SK-N-SH (cell line): Measurements from ENCODE around the gene ITGA4. TPM values are rescaled to one million over a fixed set of nuclear protein-coding genes. Genes with fewer than 3 reads are reported as not detected.

Experiments used
- CTCF ChIA-PET: fragments of 300-600, 350-600 bp; formaldehyde crosslinking; extraction: SDS; loops from one replicate; lab custom pipeline; 2021; lab: Yijun Ruan, JAX
- POLR2A ChIA-PET: fragments of 350-600 bp; sonication (Branson Sonifier 250); formaldehyde crosslinking; extraction: SDS; loops from one replicate; lab custom pipeline; 2020; ENCODE audit warnings: antibody characterized with exemption, inconsistent platforms; lab: Yijun Ruan, JAX
- DNase-seq: peaks from one replicate; pipeline ENCODE4 v3.0.0; 2012
- H2AFZ ChIP-seq: fragments of 200-600 bp; sonication (generic); 2 replicates; pipeline ENCODE4 v1.8.1; 2016; ENCODE audit warnings: antibody characterized with exemption, mild to moderate bottlenecking, low read depth
- H3F3A ChIP-seq: fragments of 200-600 bp; sonication (generic); replicated peaks from 2 replicates; pipeline ENCODE3; 2016; ENCODE audit warnings: antibody characterized with exemption, mild to moderate bottlenecking; ENCODE audit not compliant: insufficient read depth
- H3K27ac ChIP-seq, 2 experiments: fragments of 200-500 bp in 1 of 2; fragments of 200-600 bp in 1 of 2; sonication (Bioruptor generic) in 1 of 2; sonication (generic), shearing (Covaris generic) in 1 of 2; 2 replicates each; pipeline versions ENCODE4 v1.5.1 to v1.6.1; 2014 to 2016; ENCODE audit warnings: low read depth in 2 of 2, inconsistent platforms in 1 of 2, low read length in 1 of 2, mild to moderate bottlenecking in 1 of 2, mixed read lengths in 1 of 2
- H3K27me3 ChIP-seq: fragments of 200-600 bp; sonication (generic), shearing (Covaris generic); 2 replicates; pipeline ENCODE4 v1.6.1; 2016; ENCODE audit warnings: mixed run types; ENCODE audit not compliant: insufficient read depth
- H3K36me3 ChIP-seq, 2 experiments: fragments of 200-500 bp in 1 of 2; fragments of 200-600 bp in 1 of 2; sonication (Bioruptor generic) in 1 of 2; sonication (generic) in 1 of 2; replicated peaks in 1 of 2; 2 replicates each; pipeline versions ENCODE3 to v1.5.1; 2014 to 2016; ENCODE audit warnings: low read length in 1 of 2, mild to moderate bottlenecking in 1 of 2; ENCODE audit not compliant: insufficient read depth in 2 of 2, control insufficient read depth in 1 of 2
- H3K4me1 ChIP-seq, 2 experiments: fragments of 200-500 bp in 1 of 2; fragments of 200-600 bp in 1 of 2; sonication (Bioruptor generic) in 1 of 2; sonication (generic), shearing (Covaris generic) in 1 of 2; 2 replicates each; pipeline versions ENCODE4 v1.5.1 to v1.6.1; 2014 to 2016; ENCODE audit warnings: low read depth in 1 of 2, low read length in 1 of 2, mixed run types in 1 of 2; ENCODE audit not compliant: insufficient read depth in 2 of 2, control insufficient read depth in 1 of 2
- H3K4me2 ChIP-seq: fragments of 200-600 bp; sonication (generic), shearing (Covaris generic); 2 replicates; pipeline ENCODE4 v1.6.1; 2017; ENCODE audit warnings: mixed run types
- H3K4me3 ChIP-seq, 2 experiments: fragments of 200-500 bp in 1 of 2; fragments of 200-600 bp in 1 of 2; sonication (Bioruptor generic) in 1 of 2; sonication (generic), shearing (Covaris generic) in 1 of 2; 2 replicates each; pipeline versions ENCODE4 v1.5.1 to v1.8.1; 2014 to 2016; ENCODE audit warnings: low read depth in 2 of 2, inconsistent platforms in 1 of 2, low read length in 1 of 2, mild to moderate bottlenecking in 1 of 2, mixed read lengths in 1 of 2, moderate library complexity in 1 of 2
- H3K79me2 ChIP-seq: fragments of 200-600 bp; sonication (generic); 2 replicates; pipeline ENCODE4 v1.8.1; 2017; ENCODE audit warnings: mild to moderate bottlenecking; ENCODE audit not compliant: insufficient read depth
- H3K9ac ChIP-seq: fragments of 200-600 bp; sonication (generic); 2 replicates; pipeline ENCODE4 v1.6.1; 2017; ENCODE audit warnings: mixed run types
- H3K9me2 ChIP-seq: fragments of 200-600 bp; sonication (generic); 2 replicates; pipeline ENCODE4 v1.6.1; 2017; ENCODE audit warnings: mixed run types
- H3K9me3 ChIP-seq: fragments of 200-600 bp; sonication (generic); 2 replicates; pipeline ENCODE4 v1.6.1; 2017; ENCODE audit warnings: mixed run types, mild to moderate bottlenecking, moderate library complexity
- H4K20me1 ChIP-seq: fragments of 200-600 bp; sonication (generic); 2 replicates; pipeline ENCODE4 v1.6.1; 2017; ENCODE audit warnings: mild to moderate bottlenecking, mixed run types; ENCODE audit not compliant: insufficient read depth
- ELF1 ChIP-seq: IDR thresholded peaks from 2 replicates; pipeline ENCODE4 v1.4.0; 2012
- EP300 ChIP-seq, 2 experiments: IDR thresholded peaks; 2 replicates each; pipeline versions ENCODE4 v1.4.0 to v1.6.1; 2012; ENCODE audit warnings: borderline replicate concordance in 1 of 2, low read depth in 1 of 2, low read length in 1 of 2
- FOSL2 ChIP-seq: IDR thresholded peaks from 2 replicates; pipeline ENCODE4 v1.4.0; 2012; ENCODE audit warnings: low read depth, mild to moderate bottlenecking, moderate library complexity, borderline replicate concordance
- FOXJ3 ChIP-seq: sonication (generic); formaldehyde crosslinking; IDR thresholded peaks from 2 replicates; pipeline ENCODE4 v1.5.1; 2020; ENCODE audit warnings: mild to moderate bottlenecking, missing genetic modification reagents
- FOXM1 ChIP-seq: IDR thresholded peaks from 2 replicates; pipeline ENCODE4 v1.4.0; 2012; ENCODE audit warnings: low read depth, mild to moderate bottlenecking
- GATA2 ChIP-seq: sonication (generic); formaldehyde crosslinking; IDR thresholded peaks from 2 replicates; pipeline ENCODE4 v1.5.0; 2020; ENCODE audit warnings: mild to moderate bottlenecking, missing genetic modification reagents
- JUND ChIP-seq: IDR thresholded peaks from 2 replicates; pipeline ENCODE4 v1.4.0; 2012
- MEF2A ChIP-seq: IDR thresholded peaks from 2 replicates; pipeline ENCODE4 v1.4.0; 2012; ENCODE audit warnings: low read depth, borderline replicate concordance
- MXI1 ChIP-seq: IDR thresholded peaks from 2 replicates; pipeline ENCODE4 v1.6.1; 2012; ENCODE audit warnings: mild to moderate bottlenecking, low read depth, low read length, improper control_type of control experiment
- NFIC ChIP-seq: IDR thresholded peaks from 2 replicates; pipeline ENCODE4 v1.4.0; 2012; ENCODE audit warnings: borderline replicate concordance
- RCOR1 ChIP-seq: fragments of 150-350 bp; IDR thresholded peaks from 2 replicates; pipeline ENCODE4 v1.6.1; 2017; ENCODE audit warnings: antibody characterized with exemption, low read length
- RFX5 ChIP-seq: IDR thresholded peaks from 2 replicates; pipeline ENCODE4 v1.6.1; 2012; ENCODE audit warnings: mild to moderate bottlenecking, improper control_type of control experiment, low read length
- RXRA ChIP-seq: IDR thresholded peaks from 2 replicates; pipeline ENCODE4 v1.4.0; 2012; ENCODE audit warnings: low read depth, mild to moderate bottlenecking, borderline replicate concordance
- SIN3A ChIP-seq: IDR thresholded peaks from 2 replicates; pipeline ENCODE4 v1.6.1; 2012; ENCODE audit warnings: low read depth, mild to moderate bottlenecking, low read length, moderate library complexity, borderline replicate concordance
- SMC3 ChIP-seq: IDR thresholded peaks from 2 replicates; pipeline ENCODE4 v1.6.1; 2012; ENCODE audit warnings: low read depth, low read length, improper control_type of control experiment
- TAF1 ChIP-seq: IDR thresholded peaks from 2 replicates; pipeline ENCODE4 v1.6.1; 2012; ENCODE audit warnings: low read depth, mild to moderate bottlenecking, low read length, moderate library complexity, borderline replicate concordance
- TCF12 ChIP-seq: IDR thresholded peaks from 2 replicates; pipeline ENCODE4 v1.4.0; 2012
- TEAD4 ChIP-seq: IDR thresholded peaks from 2 replicates; pipeline ENCODE4 v1.4.0; 2012; ENCODE audit warnings: mild to moderate bottlenecking, borderline replicate concordance; ENCODE audit not compliant: insufficient read depth
- YY1 ChIP-seq: IDR thresholded peaks from 2 replicates; pipeline ENCODE4 v1.4.0; 2012; ENCODE audit warnings: low read depth, mild to moderate bottlenecking
- WGBS: methylation state at CpG from one replicate; pipeline ENCODE4 v1.1.6; 2017; ENCODE audit warnings: low lambda C conversion rate; 5-methylcytosine and 5-hydroxymethylcytosine counted together
- polyA plus RNA-seq, 3 experiments: library from polyadenylated mRNA; depleted of rRNA; stranded (reverse); fragments of >200 nt; gene quantifications; 2 replicates each; pipeline ENCODE4 v1.2.3, GENCODE V29; 2012
- TF ChIP-seq, protein P1 (sequence below): IDR thresholded peaks from 2 replicates; pipeline ENCODE4; 2012
- TF ChIP-seq, protein P2 (sequence below): IDR thresholded peaks from 2 replicates; pipeline ENCODE4 v1.4.0; 2012; ENCODE audit warnings: low read depth, borderline replicate concordance
- TF ChIP-seq, protein P3 (sequence below): fragments of 150-350 bp; IDR thresholded peaks from 2 replicates; pipeline ENCODE4 v1.6.1; 2016; ENCODE audit warnings: mild to moderate bottlenecking, low read depth, low read length

ITGA4 gene
- polyA plus RNA-seq, 1 of the 3 experiments (the other 2 are of a cell fraction), result 10.5 TPM

DNA sequence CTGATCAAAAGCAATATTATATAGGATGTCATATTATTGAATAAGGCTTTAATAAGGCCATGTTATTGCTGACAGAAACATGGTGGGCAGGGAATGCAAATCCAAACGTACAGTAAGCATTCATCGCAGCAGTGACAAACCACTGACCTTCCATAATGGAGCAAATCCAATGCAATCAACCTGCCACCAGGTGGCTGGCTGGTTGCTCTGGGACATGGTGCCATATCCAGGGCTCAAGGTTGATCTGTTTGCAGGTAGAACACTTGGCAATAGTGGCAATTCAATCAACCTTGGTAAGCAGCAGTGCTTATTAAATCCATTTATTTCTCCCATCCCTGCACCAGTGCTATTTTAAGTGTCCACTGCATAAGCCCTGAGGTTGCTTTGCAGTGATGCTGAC is 124.3 kb downstream of the ITGA4 start:
- H3K79me2 ChIP-seq, result no peaks in the 10 kb centered on the region
- DNase-seq, result no peak
- H3K4me2 ChIP-seq, result no peak overlapping the region
- H3K9ac ChIP-seq, result no peak overlapping the region
- no peaks in the 10 kb centered on the region for H3F3A ChIP-seq
- no peak overlapping the region for H2AFZ ChIP-seq
- ChIA-PET POLR2A (no interaction called here), CTCF (interaction anchor here (1.0 to 7.8 kb wide), 2 partner anchors 9 to 133 kb away, joined by 6 to 45 read pairs; no protein-coding TSS in a partner anchor)
- H3K9me3 ChIP-seq, result no peaks in the 10 kb centered on the region
- no peaks in the 10 kb centered on the region for H3K9me2 ChIP-seq
- peaks cover 0 to 3% of the 10 kb centered on the region in 2 experiments; a peak in 2 of 4 replicates for H3K4me1 ChIP-seq
- no peaks in the 10 kb centered on the region for H3K36me3 ChIP-seq
- H3K4me3 ChIP-seq, result no peak overlapping the region
- no peaks in the 10 kb centered on the region for H4K20me1 ChIP-seq
- H3K27ac ChIP-seq, result no peak overlapping the region
- no peaks in the 10 kb centered on the region for H3K27me3 ChIP-seq
- TF ChIP-seq TEAD4, result no peak
- TF ChIP-seq FOXM1, result no peak
- no peak for TF ChIP-seq RXRA
- TF ChIP-seq, protein P1, sequence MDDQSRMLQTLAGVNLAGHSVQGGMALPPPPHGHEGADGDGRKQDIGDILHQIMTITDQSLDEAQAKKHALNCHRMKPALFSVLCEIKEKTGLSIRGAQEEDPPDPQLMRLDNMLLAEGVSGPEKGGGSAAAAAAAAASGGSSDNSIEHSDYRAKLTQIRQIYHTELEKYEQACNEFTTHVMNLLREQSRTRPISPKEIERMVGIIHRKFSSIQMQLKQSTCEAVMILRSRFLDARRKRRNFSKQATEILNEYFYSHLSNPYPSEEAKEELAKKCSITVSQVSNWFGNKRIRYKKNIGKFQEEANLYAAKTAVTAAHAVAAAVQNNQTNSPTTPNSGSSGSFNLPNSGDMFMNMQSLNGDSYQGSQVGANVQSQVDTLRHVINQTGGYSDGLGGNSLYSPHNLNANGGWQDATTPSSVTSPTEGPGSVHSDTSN, result no peak
- TF ChIP-seq SMC3, result no peak
- TF ChIP-seq RCOR1, result no peak
- TF ChIP-seq ELF1, result no peak
- TF ChIP-seq MEF2A, result no peak
- TF ChIP-seq TCF12, result no peak
- TF ChIP-seq, protein P2, sequence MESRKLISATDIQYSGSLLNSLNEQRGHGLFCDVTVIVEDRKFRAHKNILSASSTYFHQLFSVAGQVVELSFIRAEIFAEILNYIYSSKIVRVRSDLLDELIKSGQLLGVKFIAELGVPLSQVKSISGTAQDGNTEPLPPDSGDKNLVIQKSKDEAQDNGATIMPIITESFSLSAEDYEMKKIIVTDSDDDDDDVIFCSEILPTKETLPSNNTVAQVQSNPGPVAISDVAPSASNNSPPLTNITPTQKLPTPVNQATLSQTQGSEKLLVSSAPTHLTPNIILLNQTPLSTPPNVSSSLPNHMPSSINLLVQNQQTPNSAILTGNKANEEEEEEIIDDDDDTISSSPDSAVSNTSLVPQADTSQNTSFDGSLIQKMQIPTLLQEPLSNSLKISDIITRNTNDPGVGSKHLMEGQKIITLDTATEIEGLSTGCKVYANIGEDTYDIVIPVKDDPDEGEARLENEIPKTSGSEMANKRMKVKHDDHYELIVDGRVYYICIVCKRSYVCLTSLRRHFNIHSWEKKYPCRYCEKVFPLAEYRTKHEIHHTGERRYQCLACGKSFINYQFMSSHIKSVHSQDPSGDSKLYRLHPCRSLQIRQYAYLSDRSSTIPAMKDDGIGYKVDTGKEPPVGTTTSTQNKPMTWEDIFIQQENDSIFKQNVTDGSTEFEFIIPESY, result no peak
- no peak for TF ChIP-seq JUND
- no peak for TF ChIP-seq FOXJ3
- TF ChIP-seq SIN3A, result no peak
- TF ChIP-seq NFIC, result no peak
- no peak for TF ChIP-seq GATA2 (CRISPR knock-in tag)
- TF ChIP-seq TAF1, result no peak
- TF ChIP-seq FOSL2, result no peak
- no peak for TF ChIP-seq YY1
- 89% methylated on average over 2 of the region's 2 CpGs for WGBS

DNA sequence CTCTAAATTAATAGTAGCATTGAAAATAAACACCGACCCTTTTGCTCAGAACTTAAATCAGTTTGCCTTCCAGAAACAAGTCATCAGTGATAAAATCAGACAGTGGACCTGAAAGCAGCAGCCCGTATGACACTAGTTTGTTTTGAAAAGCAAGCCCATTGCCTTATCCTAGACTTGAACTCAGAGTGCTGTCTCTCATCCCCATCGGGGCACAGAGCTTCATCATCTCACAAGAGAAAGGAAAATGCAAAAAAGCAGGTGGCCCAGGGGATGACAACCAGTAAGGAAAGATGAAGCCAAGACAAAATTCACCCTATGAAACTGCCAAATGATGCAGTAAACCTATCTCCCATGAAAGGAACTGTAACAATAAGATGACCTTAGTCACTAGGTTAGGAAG is 128.5 kb downstream of the ITGA4 start:
- no peaks in the 10 kb centered on the region for H3K9me3 ChIP-seq
- H3K27me3 ChIP-seq, result no peaks in the 10 kb centered on the region
- H3K79me2 ChIP-seq, result no peaks in the 10 kb centered on the region
- CTCF ChIA-PET, result interaction anchor here (1.2 to 7.8 kb wide), 3 partner anchors 13 to 1461 kb away, joined by 3 to 45 read pairs (median 8); no protein-coding TSS in a partner anchor
- H2AFZ ChIP-seq, result no peak overlapping the region
- H3K27ac ChIP-seq, result no peak overlapping the region
- H3F3A ChIP-seq, result no peaks in the 10 kb centered on the region
- DNase-seq, result no peak
- H3K9me2 ChIP-seq, result no peaks in the 10 kb centered on the region
- POLR2A ChIA-PET, result no interaction called here
- no peak overlapping the region for H3K4me2 ChIP-seq
- 43% methylated on average over 3 of the region's 3 CpGs for WGBS
- no peak overlapping the region for H3K4me3 ChIP-seq
- H3K9ac ChIP-seq, result no peak overlapping the region
- no peaks in the 10 kb centered on the region for H3K36me3 ChIP-seq
- peaks cover 0 to 4% of the 10 kb centered on the region in 2 experiments; a peak in 2 of 4 replicates for H3K4me1 ChIP-seq
- no peaks in the 10 kb centered on the region for H4K20me1 ChIP-seq
- TF ChIP-seq TEAD4 (no peak), ELF1 (no peak), RCOR1 (no peak), SIN3A (no peak), SMC3 (no peak), TCF12 (no peak), EP300 (IDR thresholded peaks at IDR 0.05; ENCODE audit: borderline replicate concordance in 1 of 2, low read depth in 1 of 2, low read length in 1 of 2) (no peak), MEF2A (no peak), RFX5 (no peak), MXI1 (no peak)
- TF ChIP-seq, protein P3, sequence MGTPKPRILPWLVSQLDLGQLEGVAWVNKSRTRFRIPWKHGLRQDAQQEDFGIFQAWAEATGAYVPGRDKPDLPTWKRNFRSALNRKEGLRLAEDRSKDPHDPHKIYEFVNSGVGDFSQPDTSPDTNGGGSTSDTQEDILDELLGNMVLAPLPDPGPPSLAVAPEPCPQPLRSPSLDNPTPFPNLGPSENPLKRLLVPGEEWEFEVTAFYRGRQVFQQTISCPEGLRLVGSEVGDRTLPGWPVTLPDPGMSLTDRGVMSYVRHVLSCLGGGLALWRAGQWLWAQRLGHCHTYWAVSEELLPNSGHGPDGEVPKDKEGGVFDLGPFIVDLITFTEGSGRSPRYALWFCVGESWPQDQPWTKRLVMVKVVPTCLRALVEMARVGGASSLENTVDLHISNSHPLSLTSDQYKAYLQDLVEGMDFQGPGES, result no peak
